ENCODE results near the gene DZIP1. TPM values are rescaled to one million over a fixed set of nuclear protein-coding genes. Genes with fewer than 3 reads are reported as not detected.

Gene DZIP1
- total and polyA plus RNA-seq, 7 experiments from 2014 or later = not detected

GRCh38 chr13:95626768-95627167, 17.7 kb downstream of the DZIP1 start:
- no peak for ATAC-seq
- ChIA-PET POLR2A (no interaction called here), CTCF (interaction anchor here (0.9 to 1.1 kb wide), 2 partner anchors 205 to 207 kb away, joined by 3 to 4 read pairs; no protein-coding TSS in a partner anchor)
- H3K4me3 Mint-ChIP-seq = no peak overlapping the region
- no peaks in the 10 kb centered on the region for H3K36me3 Mint-ChIP-seq
- Histone ChIP-seq H3K36me3 (ENCODE audit: control insufficient read depth in 2 of 3, insufficient read depth in 3 of 3, low read length in 3 of 3) (no peaks in the 10 kb centered on the region), H3K27me3 (ENCODE audit: control insufficient read depth in 2 of 2, insufficient read depth in 2 of 2, low read length in 2 of 2) (no peaks in the 10 kb centered on the region), H3K4me3 (ENCODE audit: low read length) (no peak overlapping the region), H3K4me1 (ENCODE audit: control insufficient read depth in 2 of 2, insufficient read depth in 2 of 2, low read length in 2 of 2) (no peaks in the 10 kb centered on the region), H3K27ac (ENCODE audit: low read depth, low read length) (no peak overlapping the region), H3K9me3 (ENCODE audit: control insufficient read depth in 2 of 3, low read length in 3 of 3) (no peaks in the 10 kb centered on the region)
- intact Hi-C loops (cut with micrococcal nuclease) = loop anchor here in 1 of 2 donors (10.0 kb wide), 1 partner anchor 1188 kb away; no protein-coding TSS in a partner anchor
- no peaks in the 10 kb centered on the region for H3K9me3 Mint-ChIP-seq
- H3K27me3 Mint-ChIP-seq = peaks cover 22 to 34% (median 24%) of the 10 kb centered on the region in 5 donors
- H3K27ac Mint-ChIP-seq = no peak overlapping the region
- peaks cover 0 to 3% (median 0%) of the 10 kb centered on the region in 7 donors for H3K4me1 Mint-ChIP-seq
- DNase-seq = no peak

- Histone ChIP-seq H3K9me3 (ENCODE audit: control insufficient read depth in 2 of 3, low read length in 3 of 3) (no peaks in the 10 kb centered on the region), H3K4me3 (ENCODE audit: low read length) (no peak overlapping the region), H3K4me1 (ENCODE audit: control insufficient read depth in 2 of 2, insufficient read depth in 2 of 2, low read length in 2 of 2) (no peaks in the 10 kb centered on the region), H3K27me3 (ENCODE audit: control insufficient read depth in 2 of 2, insufficient read depth in 2 of 2, low read length in 2 of 2) (no peaks in the 10 kb centered on the region), H3K27ac (ENCODE audit: low read depth, low read length) (no peak overlapping the region), H3K36me3 (ENCODE audit: control insufficient read depth in 2 of 3, insufficient read depth in 3 of 3, low read length in 3 of 3) (no peaks in the 10 kb centered on the region)
- Mint-ChIP-seq H3K4me1 (peaks cover 0 to 3% (median 0%) of the 10 kb centered on the region in 7 donors), H3K9me3 (no peaks in the 10 kb centered on the region), H3K36me3 (no peaks in the 10 kb centered on the region), H3K27ac (no peak overlapping the region), H3K27me3 (peaks cover 15 to 32% (median 20%) of the 10 kb centered on the region in 5 donors), H3K4me3 (no peak overlapping the region)
- ChIA-PET CTCF (interaction anchor here (0.6 to 4.2 kb wide), 5 partner anchors 37 to 210 kb away, joined by 3 to 67 read pairs (median 4); no protein-coding TSS in a partner anchor), POLR2A (no interaction called here)
- intact Hi-C loops (cut with micrococcal nuclease) = loop anchor here (1.0 to 10.0 kb wide), 6 partner anchors 36 to 1191 kb away; no protein-coding TSS in a partner anchor
- ATAC-seq (peak; percentile 56), DNase-seq (peak in 5 of 9 donors; percentile 18 to 42 (median 29))
Measured at GRCh38 chr13:95624020-95624419, 20.5 kb downstream of the DZIP1 start.

GRCh38 chr13:95623141-95623540, 21.4 kb downstream of the DZIP1 start:
- H3K36me3 ChIP-seq (ENCODE audit: control insufficient read depth in 2 of 3, insufficient read depth in 3 of 3, low read length in 3 of 3) = no peaks in the 10 kb centered on the region
- Mint-ChIP-seq H3K9me3 (peaks cover 0 to under 1% (median 0%) of the 10 kb centered on the region in 11 donors), H3K36me3 (no peaks in the 10 kb centered on the region), H3K27me3 (peaks cover 13 to 32% (median 20%) of the 10 kb centered on the region in 5 donors), H3K4me1 (peaks cover 0 to 3% (median 0%) of the 10 kb centered on the region in 7 donors), H3K27ac (no peak overlapping the region), H3K4me3 (no peak overlapping the region)
- no peak for DNase-seq
- POLR2A ChIA-PET = no interaction called here
- CTCF ChIA-PET = interaction anchor here (1.2 to 4.2 kb wide), 2 partner anchors 186 to 210 kb away, joined by 4 to 67 read pairs; no protein-coding TSS in a partner anchor
- H3K4me3 ChIP-seq (ENCODE audit: low read length) = no peak overlapping the region
- intact Hi-C loops (cut with micrococcal nuclease) = loop anchor here in 1 of 2 donors (5.0 to 10.0 kb wide), 2 partner anchors 359 to 1192 kb away; no protein-coding TSS in a partner anchor
- no peak for ATAC-seq
- H3K27me3 ChIP-seq (ENCODE audit: control insufficient read depth in 2 of 2, insufficient read depth in 2 of 2, low read length in 2 of 2) = no peaks in the 10 kb centered on the region
- H3K27ac ChIP-seq (ENCODE audit: low read depth, low read length) = no peak overlapping the region
- no peaks in the 10 kb centered on the region for H3K9me3 ChIP-seq (ENCODE audit: control insufficient read depth in 2 of 3, low read length in 3 of 3)
- no peaks in the 10 kb centered on the region for H3K4me1 ChIP-seq (ENCODE audit: control insufficient read depth in 2 of 2, insufficient read depth in 2 of 2, low read length in 2 of 2)

GRCh38 chr13:95620825-95621498, 23.5 kb downstream of the DZIP1 start:
- Histone ChIP-seq H3K4me3 (ENCODE audit: low read length) (no peak overlapping the region), H3K27me3 (ENCODE audit: control insufficient read depth in 2 of 2, insufficient read depth in 2 of 2, low read length in 2 of 2) (no peaks in the 10 kb centered on the region), H3K4me1 (ENCODE audit: control insufficient read depth in 2 of 2, insufficient read depth in 2 of 2, low read length in 2 of 2) (no peaks in the 10 kb centered on the region), H3K27ac (ENCODE audit: low read depth, low read length) (no peak overlapping the region), H3K36me3 (ENCODE audit: control insufficient read depth in 2 of 3, insufficient read depth in 3 of 3, low read length in 3 of 3) (no peaks in the 10 kb centered on the region), H3K9me3 (ENCODE audit: control insufficient read depth in 2 of 3, low read length in 3 of 3) (no peaks in the 10 kb centered on the region)
- intact Hi-C loops (cut with micrococcal nuclease) = loop anchor here in 1 of 2 donors (5.0 to 10.0 kb wide), 2 partner anchors 361 to 1194 kb away; no protein-coding TSS in a partner anchor
- ChIA-PET CTCF (interaction anchor here (2.1 kb wide), 1 partner anchor 213 kb away, joined by 9 read pairs; no protein-coding TSS in a partner anchor), POLR2A (no interaction called here)
- ATAC-seq (no peak), DNase-seq (no peak)
- Mint-ChIP-seq H3K27ac (no peak overlapping the region), H3K36me3 (no peaks in the 10 kb centered on the region), H3K4me1 (peaks cover 0 to 3% (median 0%) of the 10 kb centered on the region in 7 donors), H3K27me3 (peaks cover 11 to 37% (median 23%) of the 10 kb centered on the region in 5 donors), H3K9me3 (peaks cover 0 to 2% (median 0%) of the 10 kb centered on the region in 11 donors), H3K4me3 (no peak overlapping the region)

GRCh38 chr13:95620030-95620824, 24.3 kb downstream of the DZIP1 start:
- H3K36me3 ChIP-seq (ENCODE audit: control insufficient read depth in 2 of 3, insufficient read depth in 3 of 3, low read length in 3 of 3) = no peaks in the 10 kb centered on the region
- ChIA-PET POLR2A (no interaction called here), CTCF (interaction anchor here (2.1 kb wide), 1 partner anchor 214 kb away, joined by 9 read pairs; no protein-coding TSS in a partner anchor)
- H3K4me1 Mint-ChIP-seq = peaks cover 0 to 3% (median 0%) of the 10 kb centered on the region in 7 donors
- DNase-seq = no peak
- H3K9me3 ChIP-seq (ENCODE audit: control insufficient read depth in 2 of 3, low read length in 3 of 3) = no peaks in the 10 kb centered on the region
- no peaks in the 10 kb centered on the region for H3K4me1 ChIP-seq (ENCODE audit: control insufficient read depth in 2 of 2, insufficient read depth in 2 of 2, low read length in 2 of 2)
- intact Hi-C loops (cut with micrococcal nuclease) = loop anchor here in 1 of 2 donors (5.0 to 10.0 kb wide), 2 partner anchors 362 to 1195 kb away; no protein-coding TSS in a partner anchor
- H3K4me3 ChIP-seq (ENCODE audit: low read length) = no peak overlapping the region
- H3K9me3 Mint-ChIP-seq = peaks cover 0 to 2% (median 0%) of the 10 kb centered on the region in 11 donors
- ATAC-seq = peak; percentile 40
- H3K27me3 Mint-ChIP-seq = peaks cover 7 to 32% (median 23%) of the 10 kb centered on the region in 5 donors
- no peak overlapping the region for H3K4me3 Mint-ChIP-seq
- no peak overlapping the region for H3K27ac ChIP-seq (ENCODE audit: low read depth, low read length)
- no peaks in the 10 kb centered on the region for H3K36me3 Mint-ChIP-seq
- H3K27me3 ChIP-seq (ENCODE audit: control insufficient read depth in 2 of 2, insufficient read depth in 2 of 2, low read length in 2 of 2) = no peaks in the 10 kb centered on the region
- peak overlapping the region in 1 of 9 donors; percentile 51 for H3K27ac Mint-ChIP-seq

GRCh38 chr13:95615539-95615938, 29.0 kb downstream of the DZIP1 start:
- no peaks in the 10 kb centered on the region for H3K4me1 ChIP-seq (ENCODE audit: control insufficient read depth in 2 of 2, insufficient read depth in 2 of 2, low read length in 2 of 2)
- ATAC-seq = no peak
- H3K36me3 Mint-ChIP-seq = no peaks in the 10 kb centered on the region

More at GRCh38 chr13:95615539-95615938, 29.0 kb downstream of the DZIP1 start:
- Histone ChIP-seq H3K27me3 (ENCODE audit: control insufficient read depth in 2 of 2, insufficient read depth in 2 of 2, low read length in 2 of 2) (no peaks in the 10 kb centered on the region), H3K27ac (ENCODE audit: low read depth, low read length) (no peak overlapping the region), H3K36me3 (ENCODE audit: control insufficient read depth in 2 of 3, insufficient read depth in 3 of 3, low read length in 3 of 3) (no peaks in the 10 kb centered on the region), H3K4me3 (ENCODE audit: low read length) (no peak overlapping the region), H3K9me3 (ENCODE audit: control insufficient read depth in 2 of 3, low read length in 3 of 3) (no peaks in the 10 kb centered on the region)
- H3K9me3 Mint-ChIP-seq = peaks cover 0 to 2% (median 0%) of the 10 kb centered on the region in 11 donors
- H3K4me3 Mint-ChIP-seq = no peak overlapping the region
- no peak for DNase-seq
- CTCF ChIA-PET = interaction anchor here (0.6 kb wide), 1 partner anchor 13 kb away, joined by 3 read pairs; no protein-coding TSS in a partner anchor
- H3K4me1 Mint-ChIP-seq = no peaks in the 10 kb centered on the region
- POLR2A ChIA-PET = no interaction called here
- peaks cover 0 to 22% (median 5%) of the 10 kb centered on the region in 5 donors for H3K27me3 Mint-ChIP-seq
- intact Hi-C loops (cut with micrococcal nuclease) = no loop called here
- H3K27ac Mint-ChIP-seq = no peak overlapping the region

Data from naive thymus-derived CD4-positive, alpha-beta T cell (primary cell).